Nephron progenitor cell (in vitro differentiated cells): Measurements from ENCODE around the gene HNRNPA0.
A peak's percentile ranks its signal among the peaks of the same experiment; 100 is the strongest.

Experiments used
- DNase-seq: peaks from one replicate; pipeline ENCODE4 v3.0.0; 2021
- H3K27ac Mint-ChIP-seq: 2 replicates; pipeline ENCODE4 v1.8.0; 2021; ENCODE audit warnings: mild to moderate bottlenecking, moderate library complexity, mixed read lengths
- H3K27me3 Mint-ChIP-seq: 2 replicates; pipeline ENCODE4 v1.8.0; 2021; ENCODE audit warnings: mild to moderate bottlenecking, low read depth, mixed read lengths; ENCODE audit not compliant: poor library complexity
- H3K36me3 Mint-ChIP-seq: 2 replicates; pipeline ENCODE4 v1.8.0; 2021; ENCODE audit warnings: low read depth, mixed read lengths
- H3K4me1 Mint-ChIP-seq: 2 replicates; pipeline ENCODE4 v1.8.0; 2021; ENCODE audit warnings: mixed read lengths
- H3K4me3 Mint-ChIP-seq: 2 replicates; pipeline ENCODE4 v1.8.0; 2021; ENCODE audit warnings: mild to moderate bottlenecking, moderate library complexity, mixed read lengths
- H3K9me3 Mint-ChIP-seq: 2 replicates; pipeline ENCODE4 v1.8.0; 2021; ENCODE audit warnings: mild to moderate bottlenecking, moderate library complexity, mixed read lengths
- CTCF ChIP-seq: fragments of 200-600 bp; sonication (generic); IDR thresholded peaks from 2 replicates; pipeline ENCODE4 v1.5.0; 2021; ENCODE audit warnings: antibody characterized with exemption

HNRNPA0 gene

GRCh38 chr5:137738947-137739346, 15.2 kb downstream of the HNRNPA0 start:
- no peak overlapping the region for H3K27ac Mint-ChIP-seq
- peaks cover 4% of the 10 kb centered on the region for H3K27me3 Mint-ChIP-seq
- H3K4me1 Mint-ChIP-seq, result no peaks in the 10 kb centered on the region
- no peak overlapping the region for H3K4me3 Mint-ChIP-seq
- H3K9me3 Mint-ChIP-seq, result peaks cover 14% of the 10 kb centered on the region
- DNase-seq, result no peak
- no peak for TF ChIP-seq CTCF
- peaks cover 4% of the 10 kb centered on the region for H3K36me3 Mint-ChIP-seq

- H3K4me1 Mint-ChIP-seq, result no peaks in the 10 kb centered on the region
- TF ChIP-seq CTCF, result no peak
- H3K9me3 Mint-ChIP-seq, result peaks cover 14% of the 10 kb centered on the region
- H3K36me3 Mint-ChIP-seq, result peaks cover 4% of the 10 kb centered on the region
- no peak overlapping the region for H3K27ac Mint-ChIP-seq
- no peak for DNase-seq
- peaks cover 4% of the 10 kb centered on the region for H3K27me3 Mint-ChIP-seq
- H3K4me3 Mint-ChIP-seq, result no peak overlapping the region
Observed at GRCh38 chr5:137737349-137738131, 16.6 kb downstream of the HNRNPA0 start.

- Mint-ChIP-seq H3K4me1 (no peaks in the 10 kb centered on the region), H3K36me3 (peaks cover 4% of the 10 kb centered on the region)
Observed at GRCh38 chr5:137736496-137736895, 17.7 kb downstream of the HNRNPA0 start.

GRCh38 chr5:137735555-137736284, 18.4 kb downstream of the HNRNPA0 start, which contains the start of gene KLHL3:
Gene KLHL3, minus strand, starts transcription at chr5:137736089. Its CDS starts 443 bp downstream, at chr5:137735646.
- no peak within 1 kb of the TSS for H3K27ac Mint-ChIP-seq
- no peak within 1 kb of the TSS for H3K4me3 Mint-ChIP-seq
- peaks cover 4% of the 10 kb centered on the region for H3K36me3 Mint-ChIP-seq
- peaks cover 14% of the 10 kb centered on the region for H3K9me3 Mint-ChIP-seq
- no peaks in the 10 kb centered on the region for H3K4me1 Mint-ChIP-seq
- peak; percentile 66 for DNase-seq
- no peak for TF ChIP-seq CTCF
- H3K27me3 Mint-ChIP-seq, result peaks cover 4% of the 10 kb centered on the region

More at GRCh38 chr5:137736496-137736895, 17.7 kb downstream of the HNRNPA0 start:
- DNase-seq, result no peak
- Mint-ChIP-seq H3K27ac (no peak overlapping the region), H3K4me3 (no peak overlapping the region), H3K9me3 (peaks cover 14% of the 10 kb centered on the region), H3K27me3 (peaks cover 4% of the 10 kb centered on the region)
- no peak for TF ChIP-seq CTCF

GRCh38 chr5:137734962-137735554, 19.1 kb downstream of the HNRNPA0 start:
- no peaks in the 10 kb centered on the region for H3K4me1 Mint-ChIP-seq
- DNase-seq, result peak; percentile 27
- no peak overlapping the region for H3K4me3 Mint-ChIP-seq

More at GRCh38 chr5:137734962-137735554, 19.1 kb downstream of the HNRNPA0 start:
- H3K9me3 Mint-ChIP-seq, result peaks cover 14% of the 10 kb centered on the region
- peaks cover 4% of the 10 kb centered on the region for H3K27me3 Mint-ChIP-seq
- H3K36me3 Mint-ChIP-seq, result peaks cover 4% of the 10 kb centered on the region
- TF ChIP-seq CTCF, result no peak
- H3K27ac Mint-ChIP-seq, result no peak overlapping the region
